HepG2 (cell line): Measurements from ENCODE around the gene SKI. TPM values are rescaled to one million over a fixed set of nuclear protein-coding genes. Genes with fewer than 3 reads are reported as not detected.

ENCODE experiments used
- ATF7 ChIP-seq, 2 experiments: fragments of 450-650 bp in 1 of 2; sonication (generic) in 1 of 2; formaldehyde crosslinking in 1 of 2; IDR thresholded peaks; 2 replicates each; pipeline versions ENCODE4 v1.4.0 to v1.6.1; 2016 to 2020; ENCODE audit warnings: antibody characterized with exemption in 1 of 2, mild to moderate bottlenecking in 1 of 2, missing genetic modification reagents in 1 of 2
- CBX5 ChIP-seq: sonication (generic); formaldehyde crosslinking; IDR thresholded peaks from 2 replicates; pipeline ENCODE4 v1.4.0; 2020; ENCODE audit warnings: missing genetic modification reagents, borderline replicate concordance
- EEA1 ChIP-seq: sonication (generic); formaldehyde crosslinking; IDR thresholded peaks from 2 replicates; pipeline ENCODE4 v1.5.1; 2020; ENCODE audit warnings: mild to moderate bottlenecking, missing genetic modification reagents, borderline replicate concordance
- EED ChIP-seq: sonication (generic); formaldehyde crosslinking; IDR thresholded peaks from 2 replicates; pipeline ENCODE4 v1.5.0; 2020; ENCODE audit warnings: mild to moderate bottlenecking, missing genetic modification reagents
- ETV6 ChIP-seq: sonication (generic); formaldehyde crosslinking; conservative IDR thresholded peaks from 2 replicates; pipeline ENCODE4 v1.4.0; 2020; ENCODE audit warnings: missing genetic modification reagents
- HIVEP1 ChIP-seq: sonication (generic); formaldehyde crosslinking; IDR thresholded peaks from 2 replicates; pipeline ENCODE4 v1.4.0; 2020; ENCODE audit warnings: mild to moderate bottlenecking, missing genetic modification reagents
- KAT7 ChIP-seq: IDR thresholded peaks from 2 replicates; pipeline ENCODE4 v1.6.1; 2018; ENCODE audit warnings: borderline replicate concordance, missing compliant biosample characterization
- NCOR1 ChIP-seq: fragments of 200-600 bp; sonication (generic); IDR thresholded peaks from 2 replicates; pipeline ENCODE4 v1.7.0; 2017; ENCODE audit warnings: antibody characterized with exemption, low read length, borderline replicate concordance
- NFYB ChIP-seq: sonication (generic); formaldehyde crosslinking; IDR thresholded peaks from 2 replicates; pipeline ENCODE4 v1.4.0; 2020; ENCODE audit warnings: missing genetic modification reagents
- PAWR ChIP-seq: sonication (generic); formaldehyde crosslinking; IDR thresholded peaks from 2 replicates; pipeline ENCODE4 v1.4.0; 2020; ENCODE audit warnings: missing genetic modification reagents, mild to moderate bottlenecking, borderline replicate concordance
- PCBP1 ChIP-seq: fragments of 200-400 bp; formaldehyde crosslinking; IDR thresholded peaks from 2 replicates; pipeline ENCODE4 v1.6.1; 2017; ENCODE audit warnings: mild to moderate bottlenecking, low read depth, low read length, borderline replicate concordance
- PRMT3 ChIP-seq: sonication (generic); formaldehyde crosslinking; IDR thresholded peaks from 2 replicates; pipeline ENCODE4 v1.8.1; 2022; ENCODE audit warnings: low read depth, mild to moderate bottlenecking, moderate library complexity, missing genetic modification reagents, borderline replicate concordance
- SIN3A ChIP-seq: IDR thresholded peaks from 2 replicates; pipeline ENCODE4 v1.6.1; 2011; ENCODE audit warnings: low read depth, mild to moderate bottlenecking, control low read depth, low read length, borderline replicate concordance
- SIN3B ChIP-seq: fragments of 150-350 bp; IDR thresholded peaks from 2 replicates; pipeline ENCODE4 v1.6.1; 2014; ENCODE audit warnings: low read length
- SIX4 ChIP-seq: sonication (generic); formaldehyde crosslinking; IDR thresholded peaks from 2 replicates; pipeline ENCODE4 v1.4.0; 2020; ENCODE audit warnings: missing genetic modification reagents
- SMC3 ChIP-seq: IDR thresholded peaks from 2 replicates; pipeline ENCODE4 v1.6.1; 2011; ENCODE audit warnings: low read length, improper control_type of control experiment
- TARDBP ChIP-seq: sonication (generic); formaldehyde crosslinking; IDR thresholded peaks from 2 replicates; pipeline ENCODE4 v1.8.0; 2022; ENCODE audit warnings: mild to moderate bottlenecking, missing genetic modification reagents
- ZBTB7A ChIP-seq: sonication (generic); formaldehyde crosslinking; IDR thresholded peaks from 2 replicates; pipeline ENCODE4 v1.8.0; 2022; ENCODE audit warnings: mild to moderate bottlenecking, missing genetic modification reagents
- ZC3H4 ChIP-seq: sonication (generic); formaldehyde crosslinking; IDR thresholded peaks from 2 replicates; pipeline ENCODE4 v1.4.0; 2020; ENCODE audit warnings: missing genetic modification reagents, borderline replicate concordance
- ZNF274 ChIP-seq: sonication (generic); formaldehyde crosslinking; IDR thresholded peaks from 2 replicates; pipeline ENCODE4 v1.5.1; 2020; ENCODE audit warnings: mild to moderate bottlenecking, missing genetic modification reagents
- ZNF329 ChIP-seq: sonication (generic); formaldehyde crosslinking; IDR thresholded peaks from 2 replicates; pipeline ENCODE4 v1.9.0; 2021; ENCODE audit warnings: low read depth, mild to moderate bottlenecking, missing genetic modification reagents
- ZNF335 ChIP-seq: sonication (generic); formaldehyde crosslinking; IDR thresholded peaks from 2 replicates; pipeline ENCODE4 v1.4.0; 2020; ENCODE audit warnings: missing genetic modification reagents
- ZNF451 ChIP-seq: sonication (generic); formaldehyde crosslinking; IDR thresholded peaks from 2 replicates; pipeline ENCODE4 v1.5.0; 2020; ENCODE audit warnings: mild to moderate bottlenecking, missing genetic modification reagents
- ZNF501 ChIP-seq: sonication (generic); formaldehyde crosslinking; IDR thresholded peaks from 2 replicates; pipeline ENCODE4 v1.5.1; 2020; ENCODE audit warnings: mild to moderate bottlenecking, moderate library complexity, missing genetic modification reagents
- ZNF510 ChIP-seq: sonication (generic); formaldehyde crosslinking; IDR thresholded peaks from 2 replicates; pipeline ENCODE4 v1.4.0; 2020; ENCODE audit warnings: low read depth, mild to moderate bottlenecking, missing genetic modification reagents
- ZNF557 ChIP-seq: sonication (generic); formaldehyde crosslinking; IDR thresholded peaks from 2 replicates; pipeline ENCODE4 v1.4.0; 2020; ENCODE audit warnings: missing genetic modification reagents
- ZNF558 ChIP-seq: sonication (generic); formaldehyde crosslinking; IDR thresholded peaks from 2 replicates; pipeline ENCODE4 v1.9.0; 2022; ENCODE audit warnings: mild to moderate bottlenecking, missing genetic modification reagents, borderline replicate concordance
- ZNF569 ChIP-seq: sonication (generic); formaldehyde crosslinking; IDR thresholded peaks from 2 replicates; pipeline ENCODE4 v1.5.0; 2020; ENCODE audit warnings: mild to moderate bottlenecking, missing genetic modification reagents, moderate library complexity, borderline replicate concordance
- ZNF660 ChIP-seq: sonication (generic); formaldehyde crosslinking; IDR thresholded peaks from 2 replicates; pipeline ENCODE4 v1.5.1; 2020; ENCODE audit warnings: mild to moderate bottlenecking, low read depth, missing genetic modification reagents, borderline replicate concordance
- ZNF83 ChIP-seq: sonication (generic); formaldehyde crosslinking; IDR thresholded peaks from 2 replicates; pipeline ENCODE4 v1.4.0; 2020; ENCODE audit warnings: missing genetic modification reagents, mild to moderate bottlenecking, borderline replicate concordance
- ZSCAN20 ChIP-seq: sonication (generic); formaldehyde crosslinking; IDR thresholded peaks from 2 replicates; pipeline ENCODE4 v1.4.0; 2020; ENCODE audit warnings: missing genetic modification reagents, mild to moderate bottlenecking, borderline replicate concordance
- polyA plus RNA-seq, 8 experiments: library from polyadenylated mRNA; depleted of rRNA in 3 of 8; stranded (reverse) in 7 of 8; unstranded in 1 of 8; fragments of >200 nt; fragmentation: Illumina TruSeq in 4 of 8; extraction: Trizol in 4 of 8; gene quantifications; 2 replicates each; pipeline versions ENCODE4 v1.2.1 to v1.2.3, GENCODE V29; 2011 to 2016; ENCODE audit warnings: low read depth in 4 of 8, missing spikeins in 1 of 8, mixed read lengths in 1 of 8; ENCODE audit not compliant: insufficient read depth in 1 of 8
- total RNA-seq, 5 experiments: library from RNA; depleted of rRNA; stranded (reverse); fragments of >200 nt; fragmentation: Illumina TruSeq; extraction: Trizol; gene quantifications; 2 replicates each; pipeline ENCODE4 v1.2.3, GENCODE V29; 2016; ENCODE audit warnings: low read depth in 1 of 5
- TF ChIP-seq, protein P1 (sequence below): sonication (generic); formaldehyde crosslinking; IDR thresholded peaks from 2 replicates; pipeline ENCODE4 v1.9.0; 2021; ENCODE audit warnings: missing genetic modification reagents, mild to moderate bottlenecking, borderline replicate concordance

Gene SKI
- total and polyA plus RNA-seq, 2 of the 13 experiments (the other 11 are each of a cell fraction or from before 2014, with no cell fraction given) = 4.7 to 6.9 TPM

GRCh38 chr1:2250721-2251281 lies 22.7 kb downstream of the SKI start (continued):
- TF ChIP-seq ZSCAN20 (no peak), ETV6 (peak; percentile 67; the same call in 1 of the 2 replicates), ZBTB7A (CRISPR knock-in tag) (peak; percentile 28; the same call in 1 of the 2 replicates), NFYB (peak; percentile 32; the same call in 1 of the 2 replicates), ZNF558 (CRISPR knock-in tag) (no peak), KAT7 (CRISPR knock-in tag) (peak; percentile 58; the same call in 1 of the 2 replicates), PCBP1 (no peak), HIVEP1 (CRISPR knock-in tag) (peak; percentile 77; the same call in 1 of the 2 replicates), TARDBP (CRISPR knock-in tag) (peak; percentile 77), ATF7 (IDR thresholded peaks at IDR 0.05) (no peak), ATF7 (CRISPR knock-in tag; IDR thresholded peaks at IDR 0.05) (no peak), ZNF335 (peak; percentile 58; the same call in 1 of the 2 replicates), ZNF83 (CRISPR knock-in tag) (peak; percentile 32; the same call in 1 of the 2 replicates), ZNF569 (CRISPR knock-in tag) (no peak), PAWR (no peak), ZNF329 (CRISPR knock-in tag) (no peak), ZNF274 (CRISPR knock-in tag) (no peak), ZC3H4 (CRISPR knock-in tag) (no peak), ZNF501 (CRISPR knock-in tag) (peak; percentile 86; the same call in 1 of the 2 replicates), ZNF510 (no peak), PRMT3 (CRISPR knock-in tag) (no peak), EED (CRISPR knock-in tag) (no peak), CBX5 (CRISPR knock-in tag) (no peak; the same call in 1 of the 2 replicates), ZNF557 (CRISPR knock-in tag) (no peak), ZNF660 (CRISPR knock-in tag) (no peak), SIN3B (no peak), SIN3A (peak; percentile 76; the same call in 1 of the 2 replicates), SIX4 (CRISPR knock-in tag) (no peak), ZNF451 (CRISPR knock-in tag) (no peak), NCOR1 (peak; percentile 91), EEA1 (CRISPR knock-in tag) (no peak), SMC3 (no peak)
- TF ChIP-seq, protein P1, sequence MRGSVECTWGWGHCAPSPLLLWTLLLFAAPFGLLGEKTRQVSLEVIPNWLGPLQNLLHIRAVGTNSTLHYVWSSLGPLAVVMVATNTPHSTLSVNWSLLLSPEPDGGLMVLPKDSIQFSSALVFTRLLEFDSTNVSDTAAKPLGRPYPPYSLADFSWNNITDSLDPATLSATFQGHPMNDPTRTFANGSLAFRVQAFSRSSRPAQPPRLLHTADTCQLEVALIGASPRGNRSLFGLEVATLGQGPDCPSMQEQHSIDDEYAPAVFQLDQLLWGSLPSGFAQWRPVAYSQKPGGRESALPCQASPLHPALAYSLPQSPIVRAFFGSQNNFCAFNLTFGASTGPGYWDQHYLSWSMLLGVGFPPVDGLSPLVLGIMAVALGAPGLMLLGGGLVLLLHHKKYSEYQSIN (CRISPR knock-in tag) = no peak
